B cell (primary cell): ENCODE data around the gene TMEM221. TPM values are rescaled to one million over a fixed set of nuclear protein-coding genes. Genes with fewer than 3 reads are reported as not detected.

Experiments used
- ATAC-seq: fragments of 200-7000 bp; cut with Tn5 transposase; one replicate; pipeline ENCODE4 v1.10.0; 2021; ENCODE audit warnings: low read depth, mild to moderate bottlenecking, moderate number of reproducible peaks, moderate library complexity
- CTCF ChIA-PET: fragments of 350-600 bp; sonication (Branson Sonifier 250); formaldehyde crosslinking; loops from one replicate; lab custom pipeline; 2021; ENCODE audit warnings: antibody characterized with exemption, inconsistent platforms; lab: Charles Lee
- POLR2A ChIA-PET: fragments of 350-600 bp; sonication (Branson Sonifier 250); formaldehyde crosslinking; loops from one replicate; lab custom pipeline; 2021; ENCODE audit warnings: antibody characterized with exemption; lab: Charles Lee
- DNase-seq: peaks from one replicate; pipeline ENCODE4 v3.0.0; 2013
- H2AFZ ChIP-seq: 2 replicates; pipeline ENCODE4 v1.6.1; 2012; ENCODE audit warnings: mild to moderate bottlenecking, low read depth, low read length; ENCODE audit not compliant: insufficient read depth, poor library complexity, severe bottlenecking
- H3K27ac ChIP-seq, 2 donors: 1 replicate in 1 of 2; 2 replicates in 1 of 2; pipeline ENCODE4 v1.5.1; 2012 to 2013; ENCODE audit warnings: low read length in 2 of 2, mild to moderate bottlenecking in 2 of 2, moderate library complexity in 1 of 2
- H3K27me3 ChIP-seq, 4 experiments: fragments of 200-600 bp in 1 of 4; sonication (generic) in 1 of 4; replicated peaks in 1 of 4; 1 replicate in 2 of 4; 2 replicates in 2 of 4; pipeline versions ENCODE4 v1.6.1 to v1.7.0; 2013 to 2016; ENCODE audit warnings: low read length in 3 of 4, mild to moderate bottlenecking in 2 of 4, mixed read lengths in 1 of 4, moderate library complexity in 1 of 4; ENCODE audit not compliant: insufficient read depth in 4 of 4, control insufficient read depth in 3 of 4; ENCODE audit errors: control extremely low read depth in 1 of 4
- H3K36me3 ChIP-seq, 2 experiments: replicated peaks in 1 of 2; 1 replicate in 1 of 2; 2 replicates in 1 of 2; pipeline versions ENCODE4 v1.6.1 to v1.7.1; 2013; ENCODE audit warnings: low read length in 1 of 2; ENCODE audit not compliant: insufficient read depth in 2 of 2, control insufficient read depth in 1 of 2; ENCODE audit errors: control extremely low read depth in 1 of 2, extremely low read depth in 1 of 2
- H3K4me1 ChIP-seq, 2 donors: fragments of 200-600 bp in 1 of 2; sonication (generic) in 1 of 2; 1 replicate in 1 of 2; 2 replicates in 1 of 2; pipeline versions ENCODE4 v1.5.1 to v1.6.1; 2013 to 2017; ENCODE audit warnings: low read length in 2 of 2; ENCODE audit not compliant: control insufficient read depth in 2 of 2, insufficient read depth in 2 of 2
- H3K4me2 ChIP-seq: replicated peaks from 2 replicates; pipeline ENCODE3; 2012; ENCODE audit warnings: mild to moderate bottlenecking, low read depth, low read length; ENCODE audit not compliant: poor library complexity, severe bottlenecking
- H3K4me3 ChIP-seq, 5 experiments: fragments of 200-600 bp in 1 of 5; sonication (generic) in 1 of 5; 1 replicate in 3 of 5; 2 replicates in 2 of 5; pipeline versions ENCODE4 v1.5.1 to v1.7.0; 2011 to 2016; ENCODE audit warnings: low read length in 4 of 5, mild to moderate bottlenecking in 4 of 5, low read depth in 2 of 5, control low read depth in 1 of 5, moderate library complexity in 1 of 5; ENCODE audit not compliant: insufficient read depth in 1 of 5; ENCODE audit errors: control extremely low read depth in 1 of 5, extremely low read depth in 1 of 5
- H3K79me2 ChIP-seq: fragments of 200-600 bp; sonication (generic); one replicate; pipeline ENCODE4 v1.6.0; 2016; ENCODE audit warnings: low read length; ENCODE audit not compliant: control insufficient read depth, insufficient read depth
- H3K9ac ChIP-seq: fragments of 200-600 bp; sonication (generic); 2 replicates; pipeline ENCODE4 v1.6.1; 2017; ENCODE audit warnings: mild to moderate bottlenecking, low read length, moderate library complexity
- H3K9me3 ChIP-seq, 3 donors: one replicate each; pipeline versions ENCODE4 v1.6.1 to v1.7.1; 2013; ENCODE audit warnings: low read length in 2 of 3; ENCODE audit not compliant: control insufficient read depth in 2 of 3, insufficient read depth in 1 of 3; ENCODE audit errors: control extremely low read depth in 1 of 3
- H4K20me1 ChIP-seq: 2 replicates; pipeline ENCODE4 v1.6.0; 2012; ENCODE audit warnings: mild to moderate bottlenecking, low read length; ENCODE audit not compliant: insufficient read depth, control insufficient read depth, poor library complexity, severe bottlenecking
- H3K27ac Mint-ChIP-seq: one replicate; pipeline ENCODE4 v1.8.0; 2021; ENCODE audit warnings: mixed read lengths
- H3K27me3 Mint-ChIP-seq: one replicate; pipeline ENCODE4 v1.8.0; 2021; ENCODE audit warnings: mixed read lengths
- H3K4me1 Mint-ChIP-seq: one replicate; pipeline ENCODE4 v1.8.0; 2021; ENCODE audit warnings: mixed read lengths
- H3K4me3 Mint-ChIP-seq: one replicate; pipeline ENCODE4 v1.8.0; 2021; ENCODE audit warnings: mixed read lengths
- H3K9me3 Mint-ChIP-seq: one replicate; pipeline ENCODE4 v1.8.0; 2022; ENCODE audit warnings: mixed read lengths; ENCODE audit not compliant: insufficient read depth
- EZH2 ChIP-seq: IDR thresholded peaks from 2 replicates; pipeline ENCODE4 v1.6.1; 2012; ENCODE audit warnings: borderline replicate concordance, low read depth, mild to moderate bottlenecking, moderate library complexity, low read length; ENCODE audit not compliant: insufficient read depth, poor library complexity, severe bottlenecking
- WGBS: methylation state at CpG from one replicate; pipeline ENCODE4 v1.1.5; 2013; ENCODE audit warnings: missing lambda C conversion rate; ENCODE audit not compliant: insufficient coverage; 5-methylcytosine and 5-hydroxymethylcytosine counted together
- intact Hi-C: fragments of 100-400 bp; cut with micrococcal nuclease; formaldehyde crosslinking; loops from one replicate; pipeline ENCODE4 v1.10.0; 2022
- polyA plus RNA-seq: library from polyadenylated mRNA; depleted of rRNA; stranded (reverse); fragments of >200 nt; gene quantifications from 2 replicates; pipeline ENCODE4 v1.2.3, GENCODE V29; 2012
- total RNA-seq, 2 donors: library from RNA; stranded (reverse); fragments of 120-200 nt in 1 of 2; gene quantifications; 1 replicate in 1 of 2; 2 replicates in 1 of 2; pipeline versions ENCODE4 v1.2.3 to v1.2.4, GENCODE V29; 2013 to 2022
- TF ChIP-seq, protein P1 (sequence below): fragments of 200-600 bp; IDR thresholded peaks from one replicate; pipeline ENCODE4 v1.8.0; 2022; ENCODE audit warnings: antibody characterized with exemption, mild to moderate bottlenecking

TMEM221 gene
- total and polyA plus RNA-seq, 2 donors (not counting 1 experiment from before 2014, with no cell fraction given), result not detected

- no peak overlapping the region for H3K9ac ChIP-seq
- TF ChIP-seq EZH2, result no peak
- TF ChIP-seq, protein P1, sequence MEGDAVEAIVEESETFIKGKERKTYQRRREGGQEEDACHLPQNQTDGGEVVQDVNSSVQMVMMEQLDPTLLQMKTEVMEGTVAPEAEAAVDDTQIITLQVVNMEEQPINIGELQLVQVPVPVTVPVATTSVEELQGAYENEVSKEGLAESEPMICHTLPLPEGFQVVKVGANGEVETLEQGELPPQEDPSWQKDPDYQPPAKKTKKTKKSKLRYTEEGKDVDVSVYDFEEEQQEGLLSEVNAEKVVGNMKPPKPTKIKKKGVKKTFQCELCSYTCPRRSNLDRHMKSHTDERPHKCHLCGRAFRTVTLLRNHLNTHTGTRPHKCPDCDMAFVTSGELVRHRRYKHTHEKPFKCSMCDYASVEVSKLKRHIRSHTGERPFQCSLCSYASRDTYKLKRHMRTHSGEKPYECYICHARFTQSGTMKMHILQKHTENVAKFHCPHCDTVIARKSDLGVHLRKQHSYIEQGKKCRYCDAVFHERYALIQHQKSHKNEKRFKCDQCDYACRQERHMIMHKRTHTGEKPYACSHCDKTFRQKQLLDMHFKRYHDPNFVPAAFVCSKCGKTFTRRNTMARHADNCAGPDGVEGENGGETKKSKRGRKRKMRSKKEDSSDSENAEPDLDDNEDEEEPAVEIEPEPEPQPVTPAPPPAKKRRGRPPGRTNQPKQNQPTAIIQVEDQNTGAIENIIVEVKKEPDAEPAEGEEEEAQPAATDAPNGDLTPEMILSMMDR, result no peak
- no peaks in the 10 kb centered on the region for H3K9me3 Mint-ChIP-seq
- intact Hi-C loops, result no loop called here
- ChIA-PET POLR2A (no interaction called here), CTCF (no interaction called here)
- H3K27me3 ChIP-seq, result no peaks in the 10 kb centered on the region
- WGBS, result 82% methylated on average over 4 of the region's 9 CpGs
- no peaks in the 10 kb centered on the region for H3K36me3 ChIP-seq
- no peaks in the 10 kb centered on the region for H3K79me2 ChIP-seq
- no peaks in the 10 kb centered on the region for H3K9me3 ChIP-seq
- H3K4me1 ChIP-seq, result peaks cover 6 to 17% of the 10 kb centered on the region in 2 donors
- no peak overlapping the region for H3K4me3 Mint-ChIP-seq
- no peak overlapping the region for H3K27ac Mint-ChIP-seq
- H2AFZ ChIP-seq, result no peak overlapping the region
- no peak overlapping the region for H3K4me3 ChIP-seq
- H3K27me3 Mint-ChIP-seq, result no peaks in the 10 kb centered on the region
- no peak for ATAC-seq
- DNase-seq, result no peak
- peaks cover 20% of the 10 kb centered on the region for H3K4me1 Mint-ChIP-seq
- no peaks in the 10 kb centered on the region for H4K20me1 ChIP-seq
- H3K27ac ChIP-seq, result no peak overlapping the region
- H3K4me2 ChIP-seq, result no peak overlapping the region
Observed at GRCh38 chr19:17473041-17473440, 24.6 kb upstream of the TMEM221 start.

GRCh38 chr19:17471410-17472125, 23.1 kb upstream of the TMEM221 start:
- CTCF ChIA-PET, result interaction anchor here (0.7 to 1.2 kb wide), 2 partner anchors 20 to 388 kb away, joined by 3 read pairs; partner anchors contain the start of gene RPL18A
- Histone ChIP-seq H2AFZ (no peak overlapping the region), H3K36me3 (no peaks in the 10 kb centered on the region), H3K9me3 (no peaks in the 10 kb centered on the region), H3K9ac (no peak overlapping the region), H3K4me1 (peaks cover 6 to 17% of the 10 kb centered on the region in 2 donors), H4K20me1 (no peaks in the 10 kb centered on the region), H3K27me3 (no peaks in the 10 kb centered on the region), H3K4me2 (peak overlapping the region; percentile 82), H3K4me3 (no peak overlapping the region), H3K79me2 (no peaks in the 10 kb centered on the region), H3K27ac (no peak overlapping the region)
- TF ChIP-seq, protein P1, result no peak
- TF ChIP-seq EZH2, result no peak
- WGBS, result 74% methylated on average over 10 of the region's 12 CpGs
- POLR2A ChIA-PET, result interaction anchor here (0.6 to 0.7 kb wide), 2 partner anchors 43 to 86 kb away, joined by 3 to 5 read pairs; no protein-coding TSS in a partner anchor
- Mint-ChIP-seq H3K9me3 (no peaks in the 10 kb centered on the region), H3K27me3 (no peaks in the 10 kb centered on the region), H3K27ac (no peak overlapping the region), H3K4me3 (peak overlapping the region; percentile 92), H3K4me1 (peaks cover 23% of the 10 kb centered on the region)
- intact Hi-C loops, result no loop called here
- DNase-seq, result no peak
- no peak for ATAC-seq
